GM23248 (cell line): ENCODE data around the gene SULT1C2.

Experiments used
- EZH2 ChIP-seq: fragments of 200-600 bp; sonication (generic); IDR thresholded peaks from 2 replicates; pipeline ENCODE4 v1.6.1; 2018; ENCODE audit warnings: antibody characterized with exemption, mild to moderate bottlenecking; ENCODE audit not compliant: insufficient read depth, poor library complexity, severe bottlenecking
- EZH2phosphoT487 ChIP-seq: fragments of 200-600 bp; sonication (generic); IDR thresholded peaks from 2 replicates; pipeline ENCODE4 v1.6.1; 2018; ENCODE audit warnings: antibody characterized with exemption, moderate library complexity, mild to moderate bottlenecking, low read depth; ENCODE audit not compliant: insufficient read depth

DNA sequence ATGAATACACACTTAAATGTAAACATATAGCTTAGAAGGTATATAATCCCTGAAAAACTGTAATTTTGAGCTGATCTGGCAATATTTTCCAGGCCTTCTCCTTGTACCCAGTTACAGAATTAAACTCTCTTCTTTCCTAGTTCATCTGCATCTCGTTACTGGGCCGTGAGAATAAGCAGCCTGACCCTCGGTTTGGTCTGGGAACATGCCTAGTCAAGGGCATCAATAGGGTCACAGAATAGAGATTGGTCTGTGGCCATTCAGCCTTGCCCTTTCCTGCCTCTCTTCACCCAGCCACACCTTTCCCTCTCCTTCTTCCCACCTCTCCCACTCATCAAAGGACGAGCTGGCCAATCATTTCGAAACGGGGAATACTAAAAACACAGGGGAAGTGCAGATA lies 27.3 kb downstream of the SULT1C2 start:
- TF ChIP-seq EZH2phosphoT487 (no peak), EZH2 (no peak)
